ENCODE results near the gene PIGX.

GRCh38 chr3:196699749-196700148 lies 12.4 kb upstream of the PIGX start:
- TF ChIP-seq CTCF (IDR thresholded peaks at IDR 0.05) (no peak), EZH2 (IDR thresholded peaks at IDR 0.05; ENCODE audit: borderline replicate concordance, insufficient read depth, low read depth, low read length, poor library complexity, severe bottlenecking) (no peak)

Measured in B cell (primary cell).